Pancreas (tissue), 10 donors: ENCODE data around the gene TRPC6. TPM values are rescaled to one million over a fixed set of nuclear protein-coding genes. Genes with fewer than 3 reads are reported as not detected.

Experiments used
- ATAC-seq, 4 donors: fragments of 200-7000 bp; cut with Tn5 transposase; one replicate each; pipeline versions ENCODE4 v1.8.0 to v1.9.1; 2020; ENCODE audit warnings: mild to moderate bottlenecking in 4 of 4, moderate library complexity in 4 of 4
- DNase-seq, 6 donors: peaks; one replicate each; pipeline ENCODE4 v3.0.0-alpha.2; 2020
- FAIRE-seq: peaks from 2 replicates; lab custom pipeline; 2012; peaks lifted over from hg19 to GRCh38; lab: Jason Lieb, UNC
- H3K27ac ChIP-seq, 4 donors: fragments of 200-600 bp; sonication (generic); 1 replicate in 3 of 4; 2 replicates in 1 of 4; pipeline versions ENCODE4 v1.5.0 to v1.8.0; 2020
- H3K27me3 ChIP-seq, 4 donors: fragments of 200-600 bp; one replicate each; pipeline ENCODE4 v1.8.0; 2021
- H3K36me3 ChIP-seq, 3 donors: fragments of 200-600 bp; sonication (generic) in 1 of 3; one replicate each; pipeline versions ENCODE4 v1.5.0 to v1.8.0; 2020 to 2021
- H3K4me1 ChIP-seq, 3 donors: fragments of 200-600 bp; one replicate each; pipeline ENCODE4 v1.8.0; 2021
- H3K4me3 ChIP-seq, 4 donors: fragments of 200-600 bp; sonication (generic) in 2 of 4; one replicate each; pipeline versions ENCODE4 v1.5.0 to v1.8.0; 2020 to 2021
- H3K9me3 ChIP-seq, 4 donors: fragments of 200-600 bp; one replicate each; pipeline ENCODE4 v1.8.0; 2021
- CTCF ChIP-seq, 4 donors: fragments of 200-600 bp; sonication (generic) in 3 of 4; IDR thresholded peaks; one replicate each; pipeline versions ENCODE4 v1.5.0 to v1.8.0; 2021; ENCODE audit warnings: antibody characterized with exemption in 4 of 4
- WGBS, 2 donors: extraction: QIAGEN DNeasy Blood & Tissue Kit; methylation state at CpG; one replicate each; pipeline ENCODE4 v1.1.7; 2013; 5-methylcytosine and 5-hydroxymethylcytosine counted together
- intact Hi-C, 3 donors: fragments of 100-400 bp; cut with DNase I; formaldehyde crosslinking; loops; one replicate each; pipeline versions ENCODE4 v1.11.1 to v1.14.2; 2022
- polyA plus RNA-seq, 2 donors: library from polyadenylated mRNA; stranded (reverse); fragments of 200-250 nt; gene quantifications; one replicate each; pipeline ENCODE4 v1.2.3, GENCODE V29; 2013
- total RNA-seq, 6 donors: library from RNA; stranded (reverse); fragmentation: NEBNext Ultra II Directional in 4 of 6; extraction: Animal tissue kit (Norgen Biotek cat#: 25700) in 4 of 6; gene quantifications; one replicate each; pipeline versions ENCODE4 v1.2.1 to v1.2.4, GENCODE V29; 2021 to 2023
- donor health status: healthy with polysubstance abuse.
- donor health status: DM: no; HTN: no; CAD: no; lungs with moderate emphysema.
- donor health status: DM: no; HTN: no; CAD: no.
- donor health status: control.
- donor health status: control.
- donor health status: Bipolar disorder and iron deficiency.
- donor health status: DM: yes; HTN: yes; CAD: no.
- donor health status: DM: no; HTN: no; CAD: no.
- donor health status: DM: no; HTN: no; CAD: no.
- donor health status: DM: yes; HTN: yes; CAD: no.

TRPC6 gene
- total and polyA plus RNA-seq, 8 donors, result 0.09 to 1.5 (median 0.42) TPM

- ATAC-seq (no peak), DNase-seq (no peak), FAIRE-seq (no peak)
- intact Hi-C loops, result no loop called here
- WGBS, 2 donors, result 50 to 53% methylated on average over 13 of the region's 13 CpGs
- TF ChIP-seq CTCF (IDR thresholded peaks at IDR 0.05), result no peak
- H3K27me3 ChIP-seq, result no peaks in the 10 kb centered on the region
- H3K27ac ChIP-seq, result no peak overlapping the region
- H3K36me3 ChIP-seq, result no peaks in the 10 kb centered on the region
- no peak overlapping the region for H3K4me3 ChIP-seq
- no peaks in the 10 kb centered on the region for H3K4me1 ChIP-seq
- no peaks in the 10 kb centered on the region for H3K9me3 ChIP-seq
These were observed 105.0 kb downstream of the TRPC6 start for GRCh38 chr11:101478587-101479369.

GRCh38 chr11:101477926-101478325 lies 105.9 kb downstream of the TRPC6 start:
- ATAC-seq (no peak), FAIRE-seq (no peak), DNase-seq (no peak)
- H3K36me3 ChIP-seq, result no peaks in the 10 kb centered on the region
- H3K27me3 ChIP-seq, result no peaks in the 10 kb centered on the region
- intact Hi-C loops, result no loop called here
- H3K4me1 ChIP-seq, result no peaks in the 10 kb centered on the region
- WGBS, 2 donors, result 58 to 76% methylated on average over 3 of the region's 3 CpGs
- TF ChIP-seq CTCF (IDR thresholded peaks at IDR 0.05), result no peak
- no peaks in the 10 kb centered on the region for H3K9me3 ChIP-seq
- H3K4me3 ChIP-seq, result no peak overlapping the region
- no peak overlapping the region for H3K27ac ChIP-seq

GRCh38 chr11:101476191-101476590 lies 107.6 kb downstream of the TRPC6 start:
- Histone ChIP-seq H3K4me3 (no peak overlapping the region), H3K4me1 (no peaks in the 10 kb centered on the region), H3K27me3 (no peaks in the 10 kb centered on the region), H3K27ac (no peak overlapping the region), H3K36me3 (no peaks in the 10 kb centered on the region), H3K9me3 (no peaks in the 10 kb centered on the region)
- no peak for FAIRE-seq
- WGBS, 2 donors, result 81 to 86% methylated on average over 6 of the region's 6 CpGs
- intact Hi-C loops, result no loop called here
- no peak for ATAC-seq
- TF ChIP-seq CTCF (IDR thresholded peaks at IDR 0.05), result no peak
- no peak for DNase-seq

GRCh38 chr11:101475699-101476098 lies 108.1 kb downstream of the TRPC6 start:
- H3K9me3 ChIP-seq, result no peaks in the 10 kb centered on the region
- no peak overlapping the region for H3K4me3 ChIP-seq
- H3K4me1 ChIP-seq, result no peaks in the 10 kb centered on the region
- H3K27ac ChIP-seq, result no peak overlapping the region
- no peak for TF ChIP-seq CTCF (IDR thresholded peaks at IDR 0.05)
- intact Hi-C loops, result no loop called here
- FAIRE-seq (no peak), DNase-seq (no peak), ATAC-seq (no peak)
- no peaks in the 10 kb centered on the region for H3K27me3 ChIP-seq
- no peaks in the 10 kb centered on the region for H3K36me3 ChIP-seq
- WGBS, 2 donors, result 64 to 68% methylated on average over 4 of the region's 4 CpGs

- H3K36me3 ChIP-seq, result no peaks in the 10 kb centered on the region
- 71 to 77% methylated on average over 3 of the region's 3 CpGs for WGBS, 2 donors
- no peak for TF ChIP-seq CTCF (IDR thresholded peaks at IDR 0.05)
- no peaks in the 10 kb centered on the region for H3K27me3 ChIP-seq
- no peaks in the 10 kb centered on the region for H3K4me1 ChIP-seq
- DNase-seq (no peak), FAIRE-seq (no peak), ATAC-seq (no peak)
- no peak overlapping the region for H3K27ac ChIP-seq
- intact Hi-C loops, result no loop called here
- no peaks in the 10 kb centered on the region for H3K9me3 ChIP-seq
- H3K4me3 ChIP-seq, result no peak overlapping the region
These were observed 109.1 kb downstream of the TRPC6 start for GRCh38 chr11:101474666-101475065.
